GM21447 (cell line): Measurements from ENCODE around the gene CACFD1.

Experiments
- ATAC-seq: cut with Tn5 transposase; IDR thresholded peaks from one replicate; pipeline ENCODE4 v1.9.1; 2021; ENCODE audit not compliant: unreplicated experiment

CACFD1 gene

DNA sequence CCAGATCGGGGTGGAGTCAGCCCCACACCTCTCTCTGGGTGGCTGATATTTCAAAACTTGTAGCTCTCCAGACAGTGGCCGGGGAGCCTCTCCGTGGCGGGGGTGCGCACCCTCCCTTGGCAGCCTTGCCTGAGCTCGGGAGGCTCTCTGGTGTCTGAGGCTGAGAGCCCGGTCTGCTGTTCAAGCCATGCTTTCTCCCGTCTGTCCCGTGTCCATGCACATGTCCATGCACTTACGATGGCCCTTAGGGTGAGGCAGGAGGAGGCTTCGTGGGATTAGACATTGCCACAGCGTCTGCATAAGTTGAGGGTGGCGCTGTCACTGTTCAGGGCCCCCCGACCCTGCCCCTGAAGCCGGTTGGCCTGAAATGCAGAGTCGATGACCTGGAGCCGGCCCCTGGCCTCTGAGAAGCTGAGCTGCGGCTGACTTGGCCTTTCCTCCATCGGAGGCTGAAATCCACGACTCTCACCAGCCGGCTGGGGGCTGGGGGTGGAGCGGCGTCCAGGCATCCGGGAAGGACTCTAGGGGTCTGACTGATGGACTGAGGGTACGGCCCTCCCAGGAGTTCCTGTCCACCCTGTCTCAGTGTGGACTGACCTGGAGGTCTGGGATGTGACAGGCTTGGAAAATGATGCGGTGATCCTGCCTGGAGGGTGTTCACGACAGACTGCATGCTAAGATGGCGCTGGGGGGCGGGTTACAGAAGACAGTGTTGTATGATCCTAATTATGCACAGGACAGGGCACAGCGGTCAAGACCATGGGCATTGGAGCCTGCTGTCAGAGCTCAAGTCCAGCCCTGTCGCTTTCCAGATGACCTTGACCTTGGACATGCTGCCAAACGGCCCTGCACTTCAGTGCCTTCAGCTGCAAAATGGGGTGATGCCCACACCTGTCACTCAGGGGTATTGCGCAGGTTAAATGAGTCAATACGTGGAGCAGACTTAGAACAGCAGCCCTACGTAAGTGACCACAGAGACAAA, 37.4 kb downstream of the CACFD1 start:
- no peak for ATAC-seq

DNA sequence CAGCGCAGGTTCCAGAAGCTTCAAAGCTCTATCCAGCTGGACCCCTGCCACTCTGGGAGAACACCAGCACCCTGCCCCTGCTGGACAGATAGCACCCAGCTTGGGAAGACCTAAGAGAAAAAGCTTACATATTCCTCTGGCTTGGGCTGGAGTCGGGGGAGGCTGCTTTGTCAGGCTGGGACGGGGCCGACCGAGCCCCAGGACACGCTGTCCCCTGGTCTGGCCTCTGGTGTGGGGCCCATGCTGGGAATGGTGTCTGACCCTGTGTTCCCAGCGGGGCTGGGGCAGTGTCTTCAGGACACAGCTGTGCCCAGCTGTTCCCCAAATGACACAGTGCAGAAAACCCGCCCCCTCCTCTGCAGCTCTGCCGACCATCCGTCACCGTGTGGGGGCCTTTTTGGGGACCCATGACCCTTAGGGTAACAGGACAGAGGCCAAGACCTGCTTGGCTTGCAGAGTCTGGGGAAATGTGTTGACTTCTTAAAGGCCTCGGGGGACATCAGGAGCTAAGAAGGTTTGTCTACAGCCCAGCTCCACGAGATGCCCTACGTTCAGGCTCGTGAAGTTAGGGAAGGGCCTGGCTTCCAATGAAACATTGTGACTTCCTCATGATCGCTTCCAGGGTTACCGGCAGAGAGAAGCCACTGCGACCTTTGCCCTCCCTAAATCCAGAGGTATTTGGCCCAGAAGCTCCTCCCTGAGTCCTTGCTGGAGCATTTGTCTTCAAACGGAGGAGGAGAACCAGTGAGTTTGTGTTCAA, 39.5 kb downstream of the CACFD1 start:
- ATAC-seq: no peak

DNA sequence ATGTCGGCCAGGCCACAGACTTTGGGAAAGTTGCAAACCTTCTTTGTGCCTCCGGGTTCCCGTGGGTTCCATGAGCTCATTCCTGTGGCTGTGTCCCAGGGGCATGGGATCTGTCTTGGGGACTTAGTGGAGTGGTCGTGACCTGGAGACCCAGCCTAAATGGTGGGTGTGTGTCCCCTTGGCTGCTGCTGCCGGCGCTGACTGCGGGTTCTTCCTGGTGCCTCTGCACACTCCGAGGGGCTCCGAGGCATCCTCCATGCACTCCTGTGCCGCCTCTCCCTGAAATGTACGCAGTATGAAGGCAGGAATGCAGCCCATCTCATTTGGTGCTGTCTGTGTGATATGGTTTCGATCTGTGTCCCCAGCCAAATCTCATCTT, 40.1 kb downstream of the CACFD1 start:
- ATAC-seq: no peak

DNA sequence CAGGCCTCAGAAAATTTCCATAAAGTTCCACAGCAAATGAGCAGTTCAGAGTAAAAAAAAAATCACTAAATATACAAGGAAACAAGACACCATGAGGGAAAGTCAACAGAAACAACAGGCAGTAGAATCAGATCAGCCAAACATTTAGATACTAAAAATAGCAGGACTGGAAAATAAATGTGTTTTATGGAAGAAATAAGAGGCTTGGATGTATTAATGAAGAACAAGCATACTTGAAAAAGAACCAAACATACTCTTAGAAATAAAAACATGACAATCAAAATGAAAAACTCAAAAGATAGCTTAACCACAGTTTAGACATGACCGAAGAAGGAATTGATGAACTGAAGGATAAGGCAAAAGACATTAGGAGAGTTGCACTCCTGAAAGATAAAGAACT, 42.3 kb downstream of the CACFD1 start:
- no peak for ATAC-seq

DNA sequence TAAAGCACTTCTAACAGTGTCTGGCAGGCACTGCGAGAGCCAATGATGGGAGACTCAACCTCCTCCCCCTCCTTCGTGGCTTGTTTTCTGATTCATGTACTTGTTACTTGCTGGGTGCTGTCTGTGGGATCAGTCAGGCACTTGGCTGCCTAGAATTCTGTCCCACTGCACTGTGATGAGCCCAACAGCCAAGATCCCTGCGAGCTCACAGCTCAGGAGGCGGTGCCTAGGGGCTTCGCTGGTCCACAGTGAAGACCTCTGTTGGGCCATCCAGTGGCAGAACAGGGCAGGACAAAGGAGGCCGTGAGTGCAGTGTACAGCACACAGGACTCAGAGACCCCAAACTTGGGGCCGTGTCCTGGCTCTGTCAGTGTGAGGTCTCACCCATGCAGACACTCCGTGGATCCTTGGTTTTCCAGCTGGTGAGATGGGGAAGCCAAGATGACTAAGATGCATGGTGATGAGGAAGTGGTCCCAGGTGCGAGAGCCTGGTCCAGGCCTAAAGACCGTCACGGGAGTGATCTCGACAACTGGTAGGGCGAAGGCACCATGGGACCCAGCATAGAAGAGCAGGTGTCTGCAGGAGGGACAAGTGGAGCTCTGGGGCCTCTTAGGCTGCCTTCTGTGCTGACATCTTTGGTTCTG, 45.5 kb downstream of the CACFD1 start:
- no peak for ATAC-seq

DNA sequence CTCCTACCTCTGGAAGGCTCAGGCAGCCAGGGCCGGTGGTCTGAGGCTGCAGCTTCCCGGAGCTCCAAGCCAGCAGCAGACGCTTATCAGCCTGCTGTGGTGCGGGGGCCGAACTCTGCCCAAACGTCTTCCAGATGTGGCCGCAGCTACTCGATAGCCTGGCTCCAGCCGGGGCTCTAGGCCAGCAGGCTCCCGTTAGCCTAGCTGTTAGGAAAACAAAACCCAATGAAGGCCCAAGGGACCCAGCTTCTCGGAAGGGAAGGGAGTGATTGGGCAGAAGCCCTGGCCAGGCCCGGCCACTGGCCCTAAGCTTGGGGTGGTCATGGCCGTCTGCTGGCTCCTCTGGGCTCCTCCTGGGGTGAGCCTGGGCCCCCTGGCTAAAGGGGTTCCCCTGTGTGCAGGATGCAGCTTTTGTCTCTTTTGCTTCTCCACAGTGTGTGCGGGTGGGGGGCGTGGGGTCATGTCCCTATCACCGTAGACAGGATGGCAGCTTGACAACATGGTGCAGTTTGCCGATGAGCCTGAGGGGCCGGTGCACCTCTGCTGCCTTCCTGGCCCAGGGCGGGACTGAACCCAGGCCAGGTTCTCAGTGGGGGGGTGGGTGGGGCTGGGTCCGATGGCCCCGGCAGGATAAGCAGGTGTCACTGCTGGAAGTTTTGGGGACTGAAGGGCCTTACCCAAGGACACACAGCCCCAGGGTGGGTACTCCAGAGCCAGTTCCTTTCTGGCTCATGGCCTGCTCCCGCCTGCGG, 46.3 kb downstream of the CACFD1 start:
- no peak for ATAC-seq

DNA sequence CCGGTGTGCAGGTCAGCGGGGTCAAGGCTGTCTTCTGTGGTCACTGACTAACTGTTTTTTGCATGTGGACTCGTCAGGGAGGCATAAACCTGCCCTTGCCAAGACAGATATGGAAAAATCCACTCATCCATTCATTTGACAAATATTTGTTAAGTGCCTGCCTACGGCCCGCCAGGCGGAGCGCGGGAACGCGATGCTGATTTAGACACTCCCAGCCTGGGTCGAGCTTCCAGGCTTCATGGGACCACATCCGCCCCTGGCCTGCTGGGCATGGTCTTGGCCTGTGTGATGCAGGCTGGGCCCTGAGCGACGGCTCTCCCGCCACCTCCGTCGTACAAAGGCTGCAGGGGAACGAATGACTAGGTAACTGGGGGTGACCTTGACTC, 46.9 kb downstream of the CACFD1 start:
- ATAC-seq: no peak

DNA sequence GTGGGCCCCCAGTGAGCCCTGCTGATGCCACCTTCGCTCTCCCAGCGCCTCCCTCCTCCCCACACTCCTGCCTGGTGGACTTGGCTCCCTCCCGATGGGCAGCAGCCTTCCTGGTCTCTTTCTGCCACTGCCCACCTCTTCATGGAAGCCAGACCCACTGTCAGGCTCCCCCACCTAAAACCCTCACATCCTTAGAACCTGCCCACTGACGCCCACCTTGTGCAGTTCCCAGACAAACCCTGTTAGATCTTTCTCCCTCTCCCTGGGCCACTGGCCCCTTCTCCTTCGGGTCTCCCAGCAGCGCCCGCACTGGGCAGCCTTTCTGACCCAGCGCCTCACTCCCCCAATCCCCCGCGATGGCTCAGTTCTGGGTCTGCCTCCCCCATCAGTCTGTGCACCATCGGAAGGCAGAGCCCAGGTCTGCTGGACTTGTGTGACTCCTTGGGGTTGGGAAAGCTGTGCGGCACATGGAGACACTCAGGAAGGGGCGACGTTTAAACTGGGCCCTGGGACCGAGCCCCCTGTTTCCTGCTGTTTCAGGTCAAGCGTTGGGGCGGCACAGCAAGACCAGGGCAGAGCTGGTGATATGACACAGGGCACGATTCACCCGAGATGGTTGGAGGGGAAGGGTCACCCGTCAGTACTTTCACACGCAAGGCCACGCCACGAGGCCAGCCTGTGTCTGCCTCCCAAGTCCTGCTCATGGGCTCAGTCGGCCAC, 47.6 kb downstream of the CACFD1 start:
- ATAC-seq: no peak

DNA sequence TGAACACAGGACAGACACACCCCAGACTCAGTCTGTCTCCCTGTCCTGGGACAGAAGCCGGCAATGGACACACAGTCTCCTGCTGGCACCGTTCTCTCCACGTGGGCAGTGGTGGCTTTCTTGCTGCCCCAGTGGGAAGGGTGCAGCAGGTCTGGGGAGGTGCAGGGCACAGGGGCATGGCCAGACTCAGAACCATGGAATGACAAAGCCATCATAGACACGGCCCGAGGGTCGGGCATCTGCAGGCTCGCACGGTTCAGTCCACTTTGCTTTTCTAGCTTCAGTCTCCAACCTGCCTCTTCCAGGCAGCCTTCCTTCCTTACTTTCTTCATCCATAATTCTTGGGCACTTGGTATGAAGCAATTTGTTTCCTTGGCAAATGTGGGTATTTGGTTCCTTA, 48.3 kb downstream of the CACFD1 start:
- no peak for ATAC-seq

DNA sequence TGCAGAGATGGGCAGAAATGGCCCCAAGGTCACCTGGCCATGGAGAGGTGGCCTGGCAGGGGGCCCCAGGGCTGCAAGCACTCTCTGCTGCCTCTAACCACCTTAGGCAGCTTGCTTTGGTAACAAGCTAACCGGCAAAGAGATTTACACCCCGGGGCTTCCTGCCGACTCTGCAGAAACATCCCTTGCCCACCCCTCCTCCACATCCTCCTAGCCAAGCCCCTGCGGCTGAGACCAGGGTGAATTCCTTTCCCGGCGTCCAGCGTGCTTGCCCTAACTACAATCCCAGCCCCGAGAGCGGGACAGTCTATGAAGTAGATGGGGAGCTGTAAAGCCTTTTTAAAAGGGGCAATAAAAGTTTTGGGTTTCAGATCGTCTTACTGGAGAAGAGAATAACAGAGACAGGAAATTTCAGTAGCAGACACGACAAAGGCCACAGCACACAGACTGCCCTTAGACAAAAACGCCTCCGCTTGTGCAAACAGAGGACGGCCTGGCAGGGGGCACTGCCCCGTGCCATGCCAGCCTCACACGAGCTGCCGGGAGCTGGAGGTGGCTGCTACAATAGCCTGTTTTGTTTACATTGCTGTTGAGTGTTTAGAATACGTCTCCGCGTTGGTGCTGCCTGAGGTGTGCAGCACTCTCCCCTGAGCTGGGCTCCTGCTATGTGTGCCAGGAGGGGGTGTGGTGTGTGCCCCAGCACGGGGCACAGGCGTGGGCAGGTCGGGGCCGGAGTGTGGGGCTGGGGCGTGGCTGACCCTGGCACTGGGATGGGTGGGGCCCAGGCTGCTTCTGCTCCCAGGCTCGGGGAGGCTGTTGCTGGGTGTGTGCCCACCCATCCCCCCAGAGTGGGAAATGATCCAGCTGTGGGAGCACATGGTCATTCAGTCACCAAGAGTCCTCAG, 49.7 kb downstream of the CACFD1 start:
- no peak for ATAC-seq

DNA sequence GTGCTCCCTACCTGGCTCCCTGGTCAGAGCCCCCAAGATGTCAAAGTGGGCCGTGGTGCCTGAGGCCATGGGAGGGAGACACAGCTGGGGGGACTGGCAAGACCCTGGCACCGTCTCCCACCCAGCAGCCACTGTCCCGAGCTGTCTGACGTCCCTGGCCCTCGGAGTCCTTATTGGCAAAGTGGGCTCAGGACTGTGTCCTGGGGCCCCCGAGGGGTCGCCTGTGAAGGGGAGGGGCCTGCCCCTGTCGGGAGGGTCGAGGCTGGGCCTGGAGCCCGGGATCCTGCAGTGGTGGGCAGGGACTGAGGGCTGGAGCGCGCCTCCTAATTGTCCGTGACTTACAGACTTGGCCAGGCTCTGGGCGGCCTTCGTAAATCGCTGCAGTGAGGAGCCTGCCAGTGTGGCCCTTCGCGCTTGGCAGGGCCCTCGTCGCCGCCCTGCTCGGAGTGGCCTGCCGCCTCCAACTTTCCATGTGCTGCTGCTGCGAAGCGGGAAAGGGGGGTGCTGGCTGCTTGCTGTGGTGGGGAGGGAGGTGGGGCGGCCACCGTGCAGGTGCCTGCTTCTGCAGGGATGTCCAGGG, 51.2 kb downstream of the CACFD1 start:
- no peak for ATAC-seq

DNA sequence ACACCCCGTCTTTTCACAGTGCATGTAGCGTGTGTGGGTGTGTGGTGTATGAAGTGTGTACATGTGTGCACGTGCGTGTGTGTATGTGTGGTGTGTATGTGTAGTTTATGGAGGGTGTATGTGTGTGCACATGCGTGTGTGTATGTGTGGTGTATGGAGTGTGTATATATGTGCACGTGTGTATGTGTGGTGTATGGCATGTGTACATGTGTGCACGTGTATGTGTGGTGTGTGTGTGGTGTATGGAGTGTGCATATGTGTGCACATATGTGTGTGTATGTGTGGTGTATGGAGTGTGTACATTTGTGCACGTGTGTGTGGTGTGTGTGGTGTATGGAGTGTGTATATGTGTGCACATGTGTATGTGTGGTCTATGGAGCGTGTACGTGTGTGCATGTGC, 51.8 kb downstream of the CACFD1 start:
- ATAC-seq: no peak

DNA sequence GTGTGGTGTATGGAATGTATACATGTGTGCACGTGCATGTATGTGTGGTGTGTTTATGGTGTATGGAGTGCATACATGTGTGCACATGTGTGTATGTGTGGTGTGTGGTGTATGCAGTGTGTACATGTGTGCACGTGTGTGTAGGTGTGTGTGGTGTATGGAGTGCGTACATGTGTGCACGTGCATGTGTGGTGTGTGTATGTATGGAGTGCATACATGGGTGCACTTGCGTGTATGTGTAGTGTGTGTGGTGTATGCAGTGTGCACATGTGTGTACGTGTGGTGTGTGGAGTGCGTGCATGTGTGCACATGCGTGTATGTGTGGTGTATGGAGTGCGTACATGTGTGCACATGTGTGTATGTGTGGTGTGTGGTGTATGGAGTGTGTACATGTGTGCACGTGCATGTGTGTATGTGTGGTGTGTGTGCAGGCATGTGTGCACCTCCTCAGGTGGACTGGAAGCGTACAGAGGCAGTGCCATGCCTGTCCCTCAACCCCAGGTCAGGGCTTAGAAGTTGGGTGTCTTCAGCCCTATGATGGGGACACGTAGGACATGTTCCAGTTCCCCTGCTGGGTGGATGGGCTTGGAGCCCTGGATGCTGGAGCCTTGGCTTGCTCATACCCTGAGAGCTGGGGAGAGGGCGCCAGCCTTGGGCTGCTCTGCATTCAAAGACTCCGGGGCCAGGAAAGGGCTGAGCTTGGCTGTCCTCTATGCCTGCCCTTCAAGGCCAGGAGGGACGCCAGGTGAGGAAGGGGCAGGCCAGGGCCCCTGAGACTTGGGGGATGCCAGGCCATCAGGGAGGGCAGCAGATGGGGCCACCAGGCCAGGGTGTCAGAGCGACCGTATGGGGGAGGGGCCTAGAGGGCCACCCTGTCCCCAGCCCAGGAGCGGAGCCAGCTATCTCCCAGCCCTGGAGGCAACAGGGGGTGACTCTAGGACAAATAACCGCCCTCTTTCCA, 52.8 kb downstream of the CACFD1 start:
- no peak for ATAC-seq

DNA sequence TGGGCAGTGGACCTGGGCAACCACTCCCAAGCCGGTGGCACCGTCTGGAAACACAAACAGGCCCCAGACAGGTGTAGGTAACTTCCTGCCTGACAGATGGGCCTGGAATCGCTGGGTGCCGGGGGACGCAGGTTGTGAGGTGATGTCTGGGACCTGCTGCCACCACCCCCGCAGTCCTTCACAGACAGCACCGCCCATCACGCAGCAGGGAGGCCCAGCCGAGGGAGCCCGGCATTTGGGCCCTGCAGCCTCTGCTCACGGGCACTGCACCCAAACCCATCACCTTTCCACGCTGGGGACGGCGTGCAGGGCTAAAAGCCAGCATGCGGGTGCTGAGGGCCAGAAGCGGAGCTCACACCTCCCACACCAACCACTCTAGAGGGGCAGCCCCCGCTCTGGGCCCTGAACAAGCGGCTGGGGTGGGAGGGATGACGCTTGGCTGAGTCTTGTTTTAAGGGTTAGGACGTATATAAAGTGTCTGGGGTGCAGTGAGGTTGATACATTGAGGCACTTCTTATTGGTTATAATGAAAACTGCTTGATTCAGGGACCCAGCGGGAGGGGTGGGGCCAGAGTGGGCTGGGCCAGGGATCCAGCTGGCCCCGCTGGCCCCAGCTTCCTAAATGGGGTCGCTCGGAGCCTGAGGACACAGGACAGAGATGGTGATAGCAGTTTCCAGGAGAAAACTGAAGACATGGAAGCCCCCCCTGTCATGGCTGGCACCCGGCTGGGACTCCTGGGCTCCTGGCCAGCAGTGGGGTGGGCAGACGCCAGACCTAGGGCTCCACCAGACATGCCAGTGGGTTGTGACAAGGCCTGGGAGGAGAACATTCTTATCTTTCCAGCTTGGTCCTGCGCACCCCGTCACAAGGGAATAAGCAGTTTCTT, 53.7 kb downstream of the CACFD1 start:
- no peak for ATAC-seq

DNA sequence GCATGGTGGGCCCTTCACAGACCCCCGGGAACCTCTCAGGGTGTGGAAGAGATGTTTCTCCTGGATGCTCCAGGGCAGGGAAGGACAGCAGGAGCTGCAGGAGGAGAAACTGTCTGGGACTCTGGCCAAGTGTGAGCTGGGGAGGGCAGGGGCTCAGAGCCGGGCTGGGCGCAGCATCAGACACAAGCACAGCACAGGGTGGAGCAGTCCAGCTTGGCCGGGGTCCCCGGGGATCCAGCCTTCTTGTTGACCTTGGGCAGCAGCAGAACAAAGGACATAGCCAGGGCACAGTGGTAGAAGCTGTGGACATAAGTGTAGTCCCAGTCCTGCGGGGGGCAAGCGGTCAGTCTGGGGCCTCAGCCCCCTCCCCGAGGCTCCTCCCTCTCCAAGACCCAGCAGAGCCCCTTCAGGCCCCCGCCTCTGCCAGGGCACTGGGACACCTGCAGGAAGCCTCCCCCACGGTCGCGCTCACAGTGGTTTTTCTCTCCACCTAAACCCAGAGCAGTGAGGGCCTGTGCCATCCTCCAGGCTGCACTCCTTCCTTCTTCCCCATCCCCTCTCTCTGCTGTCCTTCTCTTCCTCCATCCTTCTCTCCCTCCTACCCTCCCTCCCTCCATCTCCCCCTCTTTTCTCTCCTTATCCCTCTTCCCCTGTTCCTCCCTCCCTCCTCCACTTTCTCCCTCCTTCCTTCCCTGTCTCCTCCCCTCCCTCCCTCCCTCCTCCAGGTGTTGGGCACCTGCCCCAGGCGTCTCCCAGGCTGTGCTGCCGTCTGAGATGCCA, 54.9 kb downstream of the CACFD1 start:
- no peak for ATAC-seq

DNA sequence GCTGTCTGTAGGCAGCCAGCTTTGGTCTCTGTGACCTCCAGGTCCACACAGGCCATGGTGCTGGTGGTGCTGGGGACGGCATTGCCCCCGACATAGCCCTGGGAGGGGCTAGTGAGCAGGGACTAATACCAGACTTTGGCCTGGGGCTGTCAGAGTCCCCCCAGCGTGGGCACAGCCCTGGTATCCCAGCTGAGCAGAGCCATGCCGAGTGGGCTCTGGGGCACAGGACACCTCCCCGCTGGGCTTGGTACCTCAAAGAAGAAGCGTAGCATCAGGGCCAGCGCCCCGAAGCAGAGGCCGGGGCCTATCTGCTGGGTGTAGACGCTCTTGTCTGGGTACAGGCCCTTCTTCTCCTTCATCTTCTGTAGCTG, 55.4 kb downstream of the CACFD1 start:
- ATAC-seq: no peak
